ENCODE results near the gene STRADB. TPM values are rescaled to one million over a fixed set of nuclear protein-coding genes. Genes with fewer than 3 reads are reported as not detected.

The STRADB gene
- polyA plus RNA-seq, 1 donor from 2014 or later, result 74.8 TPM

DNA sequence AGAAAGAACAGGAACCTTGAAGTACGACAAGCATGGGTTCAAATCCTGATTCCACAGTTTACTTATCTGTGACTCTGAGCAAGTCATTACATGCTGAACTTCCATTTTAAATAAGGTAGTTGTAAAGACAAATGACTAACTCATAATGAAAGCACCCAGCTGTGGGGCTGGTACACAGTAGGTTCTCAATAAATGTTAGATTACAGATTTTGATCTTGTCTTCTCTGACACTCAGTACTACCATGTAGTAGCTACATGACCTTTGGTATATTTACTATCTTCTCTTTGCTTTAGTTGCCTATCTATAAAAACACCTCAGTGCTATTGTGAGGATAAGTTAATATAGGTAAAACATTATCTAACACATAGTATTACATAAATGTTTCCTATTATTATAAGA lies 3.5 kb upstream of the STRADB start:
- H4K20me1 ChIP-seq (ENCODE audit: insufficient read depth), result no peaks in the 10 kb centered on the region
- no peak overlapping the region for H3K9ac ChIP-seq (ENCODE audit: low read length)
- H3K27ac ChIP-seq (ENCODE audit: low read length), result no peak overlapping the region
- no peaks in the 10 kb centered on the region for H3K9me2 ChIP-seq (ENCODE audit: insufficient read depth, low read length)
- H3K79me2 ChIP-seq (replicated peaks; ENCODE audit: insufficient read depth, low read length), result peaks cover 5% of the 10 kb centered on the region
- no peak overlapping the region for H3K4me2 ChIP-seq (ENCODE audit: low read length)
- H3K27me3 ChIP-seq (ENCODE audit: insufficient read depth, low read depth, low read length), result no peaks in the 10 kb centered on the region
- no peaks in the 10 kb centered on the region for H3K36me3 ChIP-seq (ENCODE audit: insufficient read depth, low read length)
- H3K9me3 ChIP-seq (ENCODE audit: low read length), result no peaks in the 10 kb centered on the region
- H3K4me3 ChIP-seq (ENCODE audit: low read length), result no peak overlapping the region
- H2AFZ ChIP-seq (ENCODE audit: low read depth, low read length), result no peak overlapping the region
- no peaks in the 10 kb centered on the region for H3F3A ChIP-seq (ENCODE audit: insufficient read depth, low read length, poor library complexity, severe bottlenecking)
- TF ChIP-seq POLR2AphosphoS5 (IDR thresholded peaks at IDR 0.05), result no peak
- no peak for TF ChIP-seq TAF1 (IDR thresholded peaks at IDR 0.05; ENCODE audit: low read depth)
- TF ChIP-seq REST (IDR thresholded peaks at IDR 0.05; ENCODE audit: borderline replicate concordance), result no peak
- TF ChIP-seq EZH2 (IDR thresholded peaks at IDR 0.05; ENCODE audit: borderline replicate concordance, insufficient read depth, low read length, poor library complexity, severe bottlenecking), result no peak
- no peak for TF ChIP-seq EP300 (conservative IDR thresholded peaks at IDR 0.05; ENCODE audit: poor library complexity, severe bottlenecking)
- no peak for TF ChIP-seq CTCF (IDR thresholded peaks at IDR 0.05; ENCODE audit: poor library complexity, severe bottlenecking)
- no peak for TF ChIP-seq SMC3 (conservative IDR thresholded peaks at IDR 0.05; ENCODE audit: poor library complexity)
- TF ChIP-seq RAD21 (conservative IDR thresholded peaks at IDR 0.05), result no peak
- TF ChIP-seq MXI1 (conservative IDR thresholded peaks at IDR 0.05; ENCODE audit: poor library complexity, severe bottlenecking), result no peak

- Histone ChIP-seq H3K4me2 (ENCODE audit: low read length) (no peak overlapping the region), H3K9me3 (ENCODE audit: low read length) (no peaks in the 10 kb centered on the region), H3K36me3 (ENCODE audit: insufficient read depth, low read length) (no peaks in the 10 kb centered on the region), H3K4me3 (ENCODE audit: low read length) (no peak overlapping the region), H3K27me3 (ENCODE audit: insufficient read depth, low read depth, low read length) (no peaks in the 10 kb centered on the region), H4K20me1 (ENCODE audit: insufficient read depth) (no peaks in the 10 kb centered on the region), H3K9me2 (ENCODE audit: insufficient read depth, low read length) (no peaks in the 10 kb centered on the region), H3K79me2 (replicated peaks; ENCODE audit: insufficient read depth, low read length) (peaks cover 5% of the 10 kb centered on the region), H3K9ac (ENCODE audit: low read length) (no peak overlapping the region), H3F3A (ENCODE audit: insufficient read depth, low read length, poor library complexity, severe bottlenecking) (no peaks in the 10 kb centered on the region), H2AFZ (ENCODE audit: low read depth, low read length) (no peak overlapping the region), H3K27ac (ENCODE audit: low read length) (no peak overlapping the region)
- no peak for TF ChIP-seq TAF1 (IDR thresholded peaks at IDR 0.05; ENCODE audit: low read depth)
- no peak for TF ChIP-seq EZH2 (IDR thresholded peaks at IDR 0.05; ENCODE audit: borderline replicate concordance, insufficient read depth, low read length, poor library complexity, severe bottlenecking)
- TF ChIP-seq CTCF (IDR thresholded peaks at IDR 0.05; ENCODE audit: poor library complexity, severe bottlenecking), result no peak
- TF ChIP-seq REST (IDR thresholded peaks at IDR 0.05; ENCODE audit: borderline replicate concordance), result no peak
- TF ChIP-seq EP300 (conservative IDR thresholded peaks at IDR 0.05; ENCODE audit: poor library complexity, severe bottlenecking), result no peak
- no peak for TF ChIP-seq SMC3 (conservative IDR thresholded peaks at IDR 0.05; ENCODE audit: poor library complexity)
- no peak for TF ChIP-seq POLR2AphosphoS5 (IDR thresholded peaks at IDR 0.05)
- no peak for TF ChIP-seq MXI1 (conservative IDR thresholded peaks at IDR 0.05; ENCODE audit: poor library complexity, severe bottlenecking)
- no peak for TF ChIP-seq RAD21 (conservative IDR thresholded peaks at IDR 0.05)
Observed at GRCh38 chr2:201448701-201449100, 2.8 kb upstream of the STRADB start.

All from neural cell (in vitro differentiated cells).